Measurements from ENCODE around the gene RAP1GAP2.

Gene RAP1GAP2

DNA sequence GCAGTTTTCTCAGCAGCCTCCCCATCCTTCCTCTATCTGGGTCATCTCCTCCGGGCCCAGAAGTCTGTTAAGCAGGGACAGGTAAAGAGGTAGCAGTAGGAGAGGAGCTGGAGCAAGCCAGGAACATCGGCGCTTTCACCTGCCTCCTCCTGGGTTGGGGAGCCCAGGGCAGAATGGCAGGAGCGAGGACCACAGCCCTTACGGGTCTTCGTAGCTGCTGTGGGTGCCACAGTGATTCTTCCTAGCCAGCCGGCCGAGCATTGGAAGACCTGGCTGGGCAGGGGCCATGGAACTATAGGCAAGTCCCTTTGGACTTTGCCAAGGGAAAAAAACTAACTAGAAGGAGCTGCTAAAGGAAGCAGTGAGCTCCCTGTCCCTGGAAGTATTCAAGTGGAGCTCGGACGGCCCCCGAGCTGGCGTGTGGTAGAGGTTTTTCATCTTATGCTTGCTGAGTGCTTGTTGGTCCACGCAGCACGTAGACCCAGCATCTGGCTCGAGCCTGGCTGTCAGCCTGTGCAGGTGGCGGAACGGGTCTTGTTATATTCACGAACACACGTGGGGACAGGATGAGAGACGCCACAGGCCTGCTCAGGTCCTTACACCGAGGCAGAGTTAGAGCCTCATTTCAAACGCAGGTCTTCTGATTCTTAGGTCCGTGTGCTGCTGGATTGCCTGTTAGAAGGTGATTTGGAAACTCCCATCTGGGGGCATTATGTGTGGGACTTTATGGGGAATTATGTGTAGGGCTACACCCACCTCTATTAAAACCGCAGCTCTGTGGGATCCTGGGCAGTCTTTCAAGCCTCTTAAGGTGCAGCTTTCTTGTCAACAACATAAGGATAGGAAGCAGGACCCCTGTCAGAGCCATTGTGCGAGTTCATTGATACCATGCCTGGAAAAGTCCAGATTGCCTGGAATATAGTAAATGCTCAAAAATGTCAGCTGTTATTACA is 212.4 kb downstream of the RAP1GAP2 start:
- no peak overlapping the region for H3K4me3 ChIP-seq (ENCODE audit: low read length in 2 of 2)
- H3K9me3 ChIP-seq (ENCODE audit: control insufficient read depth in 2 of 2, low read length in 2 of 2) = no peaks in the 10 kb centered on the region
- peaks cover 11 to 18% of the 10 kb centered on the region in 2 donors for H3K36me3 ChIP-seq (ENCODE audit: control insufficient read depth in 2 of 2, insufficient read depth in 2 of 2, low read length in 2 of 2)
- no peak overlapping the region for H3K27ac ChIP-seq (ENCODE audit: low read depth in 2 of 2, low read length in 2 of 2)
- no peak overlapping the region for H3K9ac ChIP-seq (ENCODE audit: low read depth in 1 of 2, low read length in 2 of 2)
- H3K4me1 ChIP-seq (ENCODE audit: control insufficient read depth in 2 of 2, insufficient read depth in 2 of 2, low read length in 2 of 2) = peaks cover 14 to 20% of the 10 kb centered on the region in 2 donors
- H3K27me3 ChIP-seq (ENCODE audit: control insufficient read depth in 2 of 2, insufficient read depth in 2 of 2, low read length in 2 of 2) = no peaks in the 10 kb centered on the region

- H3K27me3 ChIP-seq (ENCODE audit: control insufficient read depth in 2 of 2, insufficient read depth in 2 of 2, low read length in 2 of 2) = no peaks in the 10 kb centered on the region
Observed at GRCh38 chr17:3009411-3009920, 213.2 kb downstream of the RAP1GAP2 start.

GRCh38 chr17:3011891-3012290 is 215.7 kb downstream of the RAP1GAP2 start:
- Histone ChIP-seq H3K4me1 (ENCODE audit: control insufficient read depth in 2 of 2, insufficient read depth in 2 of 2, low read length in 2 of 2) (peaks cover 0 to 7% of the 10 kb centered on the region in 2 donors), H3K9ac (ENCODE audit: low read depth in 1 of 2, low read length in 2 of 2) (peak overlapping the region in 1 of 2 donors; percentile 40)

More at GRCh38 chr17:3009411-3009920, 213.2 kb downstream of the RAP1GAP2 start:
- H3K4me1 ChIP-seq (ENCODE audit: control insufficient read depth in 2 of 2, insufficient read depth in 2 of 2, low read length in 2 of 2) = peaks cover 6 to 12% of the 10 kb centered on the region in 2 donors
- H3K9ac ChIP-seq (ENCODE audit: low read depth in 1 of 2, low read length in 2 of 2) = no peak overlapping the region
- no peaks in the 10 kb centered on the region for H3K9me3 ChIP-seq (ENCODE audit: control insufficient read depth in 2 of 2, low read length in 2 of 2)
- H3K4me3 ChIP-seq (ENCODE audit: low read length in 2 of 2) = no peak overlapping the region
- H3K36me3 ChIP-seq (ENCODE audit: control insufficient read depth in 2 of 2, insufficient read depth in 2 of 2, low read length in 2 of 2) = peaks cover 15 to 18% of the 10 kb centered on the region in 2 donors
- H3K27ac ChIP-seq (ENCODE audit: low read depth in 2 of 2, low read length in 2 of 2) = no peak overlapping the region

GRCh38 chr17:3012926-3013581 is 216.8 kb downstream of the RAP1GAP2 start:
- H3K4me1 ChIP-seq (ENCODE audit: control insufficient read depth in 2 of 2, insufficient read depth in 2 of 2, low read length in 2 of 2) = peaks cover 0 to 7% of the 10 kb centered on the region in 2 donors
- H3K27me3 ChIP-seq (ENCODE audit: control insufficient read depth in 2 of 2, insufficient read depth in 2 of 2, low read length in 2 of 2) = no peaks in the 10 kb centered on the region
- H3K9ac ChIP-seq (ENCODE audit: low read depth in 1 of 2, low read length in 2 of 2) = no peak overlapping the region
- H3K27ac ChIP-seq (ENCODE audit: low read depth in 2 of 2, low read length in 2 of 2) = no peak overlapping the region
- H3K4me3 ChIP-seq (ENCODE audit: low read length in 2 of 2) = no peak overlapping the region
- H3K9me3 ChIP-seq (ENCODE audit: control insufficient read depth in 2 of 2, low read length in 2 of 2) = no peaks in the 10 kb centered on the region
- H3K36me3 ChIP-seq (ENCODE audit: control insufficient read depth in 2 of 2, insufficient read depth in 2 of 2, low read length in 2 of 2) = peaks cover 13 to 17% of the 10 kb centered on the region in 2 donors

More at GRCh38 chr17:3011891-3012290, 215.7 kb downstream of the RAP1GAP2 start:
- Histone ChIP-seq H3K9me3 (ENCODE audit: control insufficient read depth in 2 of 2, low read length in 2 of 2) (no peaks in the 10 kb centered on the region), H3K4me3 (ENCODE audit: low read length in 2 of 2) (no peak overlapping the region), H3K36me3 (ENCODE audit: control insufficient read depth in 2 of 2, insufficient read depth in 2 of 2, low read length in 2 of 2) (peaks cover 17 to 18% of the 10 kb centered on the region in 2 donors), H3K27ac (ENCODE audit: low read depth in 2 of 2, low read length in 2 of 2) (peak overlapping the region in 1 of 2 donors; percentile 50), H3K27me3 (ENCODE audit: control insufficient read depth in 2 of 2, insufficient read depth in 2 of 2, low read length in 2 of 2) (no peaks in the 10 kb centered on the region)

DNA sequence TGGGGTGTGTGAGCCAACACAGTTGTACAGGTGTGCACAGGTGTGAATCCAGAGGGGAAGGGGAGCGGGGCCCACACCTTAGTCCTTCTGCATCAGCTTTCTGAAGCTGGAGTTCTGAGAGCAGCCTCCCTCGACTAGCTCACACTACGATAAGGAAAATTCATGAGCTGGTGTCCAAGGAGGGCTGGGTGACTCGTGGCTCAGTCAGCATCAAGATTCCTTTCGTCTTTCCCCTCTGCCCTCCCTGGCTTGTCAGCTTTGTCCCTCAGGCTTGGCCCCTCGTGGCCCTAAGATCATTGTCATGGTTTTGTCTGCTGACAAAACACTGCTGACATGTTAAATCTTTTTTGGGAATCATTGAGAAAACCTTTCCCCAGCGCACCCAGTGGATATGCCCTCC is 219.7 kb downstream of the RAP1GAP2 start:
- Histone ChIP-seq H3K9ac (ENCODE audit: low read depth in 1 of 2, low read length in 2 of 2) (no peak overlapping the region), H3K9me3 (ENCODE audit: control insufficient read depth in 2 of 2, low read length in 2 of 2) (no peaks in the 10 kb centered on the region), H3K4me1 (ENCODE audit: control insufficient read depth in 2 of 2, insufficient read depth in 2 of 2, low read length in 2 of 2) (peaks cover 0 to 7% of the 10 kb centered on the region in 2 donors), H3K27ac (ENCODE audit: low read depth in 2 of 2, low read length in 2 of 2) (no peak overlapping the region), H3K4me3 (ENCODE audit: low read length in 2 of 2) (no peak overlapping the region), H3K27me3 (ENCODE audit: control insufficient read depth in 2 of 2, insufficient read depth in 2 of 2, low read length in 2 of 2) (no peaks in the 10 kb centered on the region), H3K36me3 (ENCODE audit: control insufficient read depth in 2 of 2, insufficient read depth in 2 of 2, low read length in 2 of 2) (peaks cover 16 to 24% of the 10 kb centered on the region in 2 donors)

DNA sequence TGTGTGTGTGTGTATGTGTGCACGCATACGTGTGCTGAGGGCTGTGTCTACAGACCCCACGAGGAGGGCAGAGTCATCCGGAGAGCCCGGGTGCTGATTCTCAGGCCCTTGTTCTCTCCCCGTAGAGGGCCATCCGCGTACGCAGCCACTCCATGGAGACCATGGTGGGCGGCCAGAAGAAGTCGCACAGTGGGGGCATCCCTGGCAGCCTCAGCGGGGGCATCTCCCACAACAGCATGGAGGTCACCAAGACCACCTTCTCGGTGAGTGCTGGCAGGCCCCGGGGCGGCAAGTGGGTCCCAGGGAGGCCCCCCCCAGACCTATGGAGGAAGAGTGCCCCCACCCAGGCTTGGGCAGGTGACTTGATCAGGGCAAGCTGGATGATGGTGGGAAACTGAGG is 221.7 kb downstream of the RAP1GAP2 start:
- no peak overlapping the region for H3K4me3 ChIP-seq (ENCODE audit: low read length in 2 of 2)
- H3K27ac ChIP-seq (ENCODE audit: low read depth in 2 of 2, low read length in 2 of 2) = no peak overlapping the region
- no peak overlapping the region for H3K9ac ChIP-seq (ENCODE audit: low read depth in 1 of 2, low read length in 2 of 2)
- H3K4me1 ChIP-seq (ENCODE audit: control insufficient read depth in 2 of 2, insufficient read depth in 2 of 2, low read length in 2 of 2) = no peaks in the 10 kb centered on the region
- peaks cover 24 to 26% of the 10 kb centered on the region in 2 donors for H3K36me3 ChIP-seq (ENCODE audit: control insufficient read depth in 2 of 2, insufficient read depth in 2 of 2, low read length in 2 of 2)
- H3K27me3 ChIP-seq (ENCODE audit: control insufficient read depth in 2 of 2, insufficient read depth in 2 of 2, low read length in 2 of 2) = no peaks in the 10 kb centered on the region
- peaks cover 0 to 5% of the 10 kb centered on the region in 2 donors for H3K9me3 ChIP-seq (ENCODE audit: control insufficient read depth in 2 of 2, low read length in 2 of 2)

DNA sequence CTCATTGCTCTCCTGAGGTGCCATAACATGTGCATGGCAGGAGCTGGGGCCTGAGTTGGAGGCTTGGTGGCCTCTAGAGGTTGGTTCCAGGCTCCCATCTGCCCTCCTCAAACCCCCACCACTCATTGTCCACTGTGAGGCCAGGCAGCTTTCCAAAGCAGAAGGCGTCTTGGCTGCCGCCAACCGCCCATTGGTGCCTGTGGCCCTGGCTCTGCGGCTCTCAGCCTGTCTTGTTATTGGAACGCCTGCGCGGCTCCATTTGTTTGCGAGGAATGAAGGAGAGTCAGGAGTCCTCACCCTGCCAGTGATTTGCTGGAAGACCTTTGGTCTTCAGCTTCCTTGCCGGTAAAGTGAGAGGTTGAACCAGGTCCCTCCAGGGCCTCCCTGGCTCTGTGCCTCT is 223.5 kb downstream of the RAP1GAP2 start:
- Histone ChIP-seq H3K4me3 (ENCODE audit: low read length in 2 of 2) (no peak overlapping the region), H3K9ac (ENCODE audit: low read depth in 1 of 2, low read length in 2 of 2) (no peak overlapping the region), H3K4me1 (ENCODE audit: control insufficient read depth in 2 of 2, insufficient read depth in 2 of 2, low read length in 2 of 2) (no peaks in the 10 kb centered on the region), H3K36me3 (ENCODE audit: control insufficient read depth in 2 of 2, insufficient read depth in 2 of 2, low read length in 2 of 2) (peaks cover 26 to 29% of the 10 kb centered on the region in 2 donors), H3K9me3 (ENCODE audit: control insufficient read depth in 2 of 2, low read length in 2 of 2) (peaks cover 4 to 7% of the 10 kb centered on the region in 2 donors), H3K27me3 (ENCODE audit: control insufficient read depth in 2 of 2, insufficient read depth in 2 of 2, low read length in 2 of 2) (no peaks in the 10 kb centered on the region), H3K27ac (ENCODE audit: low read depth in 2 of 2, low read length in 2 of 2) (no peak overlapping the region)

GRCh38 chr17:3020381-3020780 is 224.1 kb downstream of the RAP1GAP2 start:
- H3K9ac ChIP-seq (ENCODE audit: low read depth in 1 of 2, low read length in 2 of 2) = no peak overlapping the region
- no peak overlapping the region for H3K4me3 ChIP-seq (ENCODE audit: low read length in 2 of 2)
- H3K36me3 ChIP-seq (ENCODE audit: control insufficient read depth in 2 of 2, insufficient read depth in 2 of 2, low read length in 2 of 2) = peaks cover 21 to 29% of the 10 kb centered on the region in 2 donors
- H3K27ac ChIP-seq (ENCODE audit: low read depth in 2 of 2, low read length in 2 of 2) = no peak overlapping the region
- peaks cover 4 to 7% of the 10 kb centered on the region in 2 donors for H3K9me3 ChIP-seq (ENCODE audit: control insufficient read depth in 2 of 2, low read length in 2 of 2)
- no peaks in the 10 kb centered on the region for H3K27me3 ChIP-seq (ENCODE audit: control insufficient read depth in 2 of 2, insufficient read depth in 2 of 2, low read length in 2 of 2)
- H3K4me1 ChIP-seq (ENCODE audit: control insufficient read depth in 2 of 2, insufficient read depth in 2 of 2, low read length in 2 of 2) = no peaks in the 10 kb centered on the region

DNA sequence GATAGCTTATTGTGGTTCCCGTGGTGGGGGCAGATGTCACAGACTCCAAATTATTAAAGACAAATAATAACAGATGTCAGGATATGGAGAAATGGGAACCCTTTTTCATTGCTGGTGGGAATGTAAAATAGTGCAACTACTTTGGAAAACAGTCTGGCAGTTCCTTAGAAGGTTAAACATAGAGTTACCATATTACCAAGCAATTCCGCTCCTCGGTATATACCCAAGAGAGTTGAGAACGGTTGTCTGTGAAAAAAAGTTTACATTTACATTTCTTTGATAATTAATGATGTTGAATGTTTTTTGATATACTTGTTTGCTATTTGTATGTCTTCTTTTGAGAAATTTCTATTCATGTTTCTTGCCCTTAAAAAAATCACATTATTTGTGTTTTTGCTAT is 226.0 kb downstream of the RAP1GAP2 start:
- Histone ChIP-seq H3K4me1 (ENCODE audit: control insufficient read depth in 2 of 2, insufficient read depth in 2 of 2, low read length in 2 of 2) (no peaks in the 10 kb centered on the region), H3K27ac (ENCODE audit: low read depth in 2 of 2, low read length in 2 of 2) (no peak overlapping the region), H3K4me3 (ENCODE audit: low read length in 2 of 2) (no peak overlapping the region), H3K9ac (ENCODE audit: low read depth in 1 of 2, low read length in 2 of 2) (no peak overlapping the region), H3K27me3 (ENCODE audit: control insufficient read depth in 2 of 2, insufficient read depth in 2 of 2, low read length in 2 of 2) (no peaks in the 10 kb centered on the region), H3K9me3 (ENCODE audit: control insufficient read depth in 2 of 2, low read length in 2 of 2) (peaks cover 4 to 7% of the 10 kb centered on the region in 2 donors), H3K36me3 (ENCODE audit: control insufficient read depth in 2 of 2, insufficient read depth in 2 of 2, low read length in 2 of 2) (peaks cover 31 to 34% of the 10 kb centered on the region in 2 donors)

- no peaks in the 10 kb centered on the region for H3K27me3 ChIP-seq (ENCODE audit: control insufficient read depth in 2 of 2, insufficient read depth in 2 of 2, low read length in 2 of 2)
- H3K4me3 ChIP-seq (ENCODE audit: low read length in 2 of 2) = no peak overlapping the region
- H3K36me3 ChIP-seq (ENCODE audit: control insufficient read depth in 2 of 2, insufficient read depth in 2 of 2, low read length in 2 of 2) = peaks cover 38 to 40% of the 10 kb centered on the region in 2 donors
- H3K27ac ChIP-seq (ENCODE audit: low read depth in 2 of 2, low read length in 2 of 2) = no peak overlapping the region
- H3K9ac ChIP-seq (ENCODE audit: low read depth in 1 of 2, low read length in 2 of 2) = no peak overlapping the region
- no peaks in the 10 kb centered on the region for H3K4me1 ChIP-seq (ENCODE audit: control insufficient read depth in 2 of 2, insufficient read depth in 2 of 2, low read length in 2 of 2)
- H3K9me3 ChIP-seq (ENCODE audit: control insufficient read depth in 2 of 2, low read length in 2 of 2) = peaks cover 4 to 7% of the 10 kb centered on the region in 2 donors
Observed at GRCh38 chr17:3024346-3024745, 228.1 kb downstream of the RAP1GAP2 start.

Measured in mucosa of rectum (tissue), 2 donors.